NCI-H1694 treated with DMSO at 0.1 percent for 48 hours (cell line): ENCODE results near the gene ADRA1B.

Experiments
- DNase-seq: peaks from one replicate; lab custom pipeline; 2025; lab: John Stamatoyannopoulos, UW

ADRA1B gene

DNA sequence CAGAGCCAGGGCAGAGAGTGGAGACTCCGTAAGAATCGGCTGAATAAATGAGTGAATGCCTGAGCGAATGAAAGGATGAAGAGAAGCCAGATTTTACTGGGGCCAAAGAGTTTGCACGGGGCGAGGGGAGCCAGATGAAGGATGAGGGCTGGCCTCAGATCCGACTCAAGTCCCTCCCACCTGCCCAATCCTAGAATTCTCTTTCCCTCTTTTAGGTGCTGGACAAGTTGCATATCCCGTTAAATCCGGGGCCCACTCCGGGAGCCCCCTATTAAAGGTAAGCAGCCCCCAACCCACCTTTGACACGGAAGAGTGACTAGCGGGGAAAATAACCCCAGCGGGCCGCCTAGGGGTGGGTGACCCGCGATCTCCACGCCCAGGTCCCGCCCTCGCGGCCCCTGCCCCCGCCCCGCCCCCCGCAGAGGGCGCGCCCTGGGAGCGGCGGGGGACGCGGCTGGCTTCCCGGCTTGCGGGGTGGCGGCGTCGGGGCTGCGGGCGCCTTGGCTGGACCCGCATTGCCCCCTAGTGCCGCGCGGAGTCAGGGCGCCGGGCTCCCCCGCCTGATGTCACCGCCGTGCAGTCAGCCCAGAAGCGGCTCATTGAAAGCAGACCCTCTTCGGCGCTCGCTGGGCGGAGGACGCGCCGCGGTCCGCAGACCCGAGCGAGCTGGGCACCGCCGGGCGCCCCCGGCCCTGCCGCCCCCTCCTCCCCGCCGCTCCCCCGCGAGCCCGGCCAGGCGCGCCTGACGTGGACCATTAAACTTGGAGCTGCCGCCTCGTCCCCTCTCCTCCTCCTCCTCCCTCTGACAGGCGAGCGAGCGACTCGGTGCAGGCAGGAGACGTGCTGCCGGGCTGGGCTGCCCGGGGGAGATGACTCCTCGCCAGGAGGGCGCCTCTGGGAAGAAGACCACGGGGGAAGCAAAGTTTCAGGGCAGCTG is at the start of gene ADRA1B:
Gene ADRA1B (plus strand): TSS at position 579 of the 937 bp plus-strand sequence. CDS start 424 bp downstream, outside the sequence.
- DNase-seq: peak; percentile 19

DNA sequence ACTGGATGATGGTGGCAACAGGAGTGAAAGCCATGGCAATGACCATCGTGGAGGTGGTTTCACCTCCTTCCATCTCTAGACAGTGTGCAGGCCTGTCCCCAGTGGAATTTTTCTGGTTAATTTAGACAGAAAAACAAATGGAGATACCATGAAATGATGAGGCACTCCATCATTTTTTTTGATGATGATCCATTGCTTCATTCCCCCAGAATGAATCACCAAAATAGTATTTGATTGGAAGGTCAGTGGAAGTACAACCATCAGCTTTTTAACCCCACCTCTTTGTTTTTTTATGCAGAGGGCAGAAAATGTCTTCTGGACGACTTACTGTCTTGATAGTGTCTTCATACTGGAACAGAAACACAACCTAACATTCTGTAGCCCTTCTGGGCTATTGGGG is 42.6 kb upstream of the ADRA1B start:
- DNase-seq: no peak

DNA sequence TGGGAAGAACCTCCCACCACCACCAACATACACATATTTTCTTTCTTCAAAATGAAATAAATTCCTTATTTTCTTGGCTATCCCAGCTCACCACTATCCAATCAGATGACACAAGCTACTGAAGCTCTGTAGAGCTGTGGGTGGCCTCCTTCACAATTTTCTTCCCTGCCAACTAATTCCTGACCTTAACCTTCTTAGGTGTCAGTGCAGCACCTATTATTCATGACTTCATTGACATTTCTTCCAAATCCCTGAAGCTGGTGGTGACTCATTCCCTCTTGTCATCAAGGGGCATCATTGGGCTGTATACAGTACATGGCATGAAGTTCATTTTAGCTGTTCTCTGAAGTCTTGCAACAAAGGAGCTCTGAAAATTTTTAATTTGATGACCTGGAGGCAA is 42.0 kb upstream of the ADRA1B start:
- DNase-seq: no peak

DNA sequence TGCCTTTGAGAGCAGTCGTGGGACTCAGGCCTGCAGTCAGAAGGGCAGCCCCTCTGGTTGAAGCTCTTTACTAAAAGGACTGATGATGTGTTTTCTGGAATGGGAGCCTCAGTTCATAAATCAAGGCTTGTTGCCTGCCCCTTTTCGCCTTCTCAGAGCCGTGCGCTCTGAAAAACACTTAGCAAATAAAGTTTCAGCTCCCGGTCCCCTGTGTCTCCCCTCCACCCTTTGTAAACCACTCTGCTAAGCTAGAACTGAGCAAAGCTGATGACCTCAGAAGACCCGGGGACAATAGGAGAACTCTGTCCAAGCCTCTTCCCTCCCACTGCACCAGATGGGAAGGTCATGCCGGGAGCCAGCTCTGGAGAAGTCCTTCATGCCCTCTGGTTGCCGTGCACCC is 39.3 kb upstream of the ADRA1B start:
- no peak for DNase-seq

DNA sequence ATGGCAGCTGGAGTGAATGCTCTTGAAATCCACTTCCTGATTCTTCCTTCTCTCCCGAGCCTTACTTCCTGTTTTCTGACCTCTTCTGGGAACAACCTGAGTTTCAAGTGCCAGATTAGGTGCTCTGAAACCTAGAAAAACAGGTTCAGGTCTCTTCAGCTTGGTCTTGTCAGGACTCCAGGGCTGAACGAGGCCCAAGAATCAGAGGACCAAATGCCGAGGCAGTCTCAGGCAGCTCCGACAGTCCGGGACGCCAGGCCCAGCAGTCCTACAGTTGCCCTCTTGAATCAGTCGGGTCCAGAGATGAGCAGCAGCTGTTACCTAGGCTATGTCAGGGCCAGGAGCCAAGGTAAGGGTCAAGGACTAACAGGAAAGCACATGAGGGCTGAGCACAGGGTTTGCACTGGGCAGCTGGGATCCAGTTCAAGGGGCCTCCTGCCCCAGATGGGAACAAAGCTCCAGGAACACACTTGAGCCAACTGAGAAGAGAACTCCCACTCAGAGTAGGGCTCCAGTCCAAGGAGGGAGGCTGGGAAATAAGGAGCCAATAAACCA is 38.3 kb upstream of the ADRA1B start:
- no peak for DNase-seq

DNA sequence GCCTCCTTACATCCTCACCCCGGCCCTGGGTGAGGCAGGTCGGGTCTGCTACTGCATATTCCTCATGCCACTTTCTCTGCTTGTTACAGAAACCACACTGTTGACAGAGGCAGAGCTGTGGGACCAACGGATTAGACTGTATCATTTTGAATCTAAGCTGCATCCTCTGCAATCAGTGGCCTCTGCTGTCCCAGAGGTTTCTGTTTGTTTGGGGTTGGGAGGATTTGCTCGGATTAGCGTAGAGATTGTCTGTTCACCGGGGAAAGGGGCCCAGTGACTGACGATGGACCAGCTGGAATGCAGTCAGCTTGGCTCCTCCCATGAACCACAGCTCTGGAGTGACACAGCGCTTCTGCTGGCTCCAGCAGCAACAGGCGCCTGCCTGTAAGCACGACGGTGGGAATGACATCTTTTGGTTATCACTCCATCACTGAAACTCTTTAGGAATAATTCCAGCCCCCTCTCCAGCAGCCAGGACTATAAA is 37.3 kb upstream of the ADRA1B start:
- peak; percentile 43 for DNase-seq

DNA sequence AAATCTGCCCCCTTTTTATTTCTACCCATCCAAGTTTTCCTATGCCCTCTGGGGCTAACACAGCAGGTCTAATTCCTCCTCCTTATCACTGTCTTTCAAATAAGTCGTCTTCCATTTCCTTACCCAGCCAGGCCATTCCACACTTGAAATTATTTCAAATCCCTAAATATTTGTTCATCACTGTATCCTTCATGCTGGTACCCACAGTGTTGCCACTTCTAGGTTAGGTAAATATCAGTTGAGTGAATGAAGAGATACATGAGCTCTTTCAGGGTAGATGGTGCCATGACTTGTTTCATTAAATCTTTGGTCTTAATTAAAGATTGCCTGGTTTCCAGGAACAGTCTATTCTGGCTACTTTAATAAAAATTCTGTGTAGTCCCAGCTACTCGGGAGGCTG is 35.6 kb upstream of the ADRA1B start:
- DNase-seq: no peak

DNA sequence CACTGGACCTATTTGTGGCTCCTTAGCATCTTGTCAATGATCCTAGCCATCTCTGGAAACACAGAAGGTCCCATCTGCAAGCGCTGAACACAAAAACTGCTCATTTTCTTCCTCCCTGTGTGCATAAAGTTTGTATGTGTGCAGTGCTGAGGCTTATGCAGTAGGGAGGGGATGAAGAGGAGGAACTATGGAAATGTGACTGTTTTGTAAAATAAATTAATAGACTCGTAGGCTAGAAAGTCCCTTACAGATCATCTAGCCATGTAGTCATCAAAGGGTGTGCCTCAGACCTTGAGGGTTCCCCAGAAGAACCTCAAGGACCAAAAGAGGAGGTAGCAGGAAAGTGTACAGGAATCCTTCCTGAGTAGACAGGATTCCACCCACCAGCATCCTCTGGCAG is 34.3 kb upstream of the ADRA1B start:
- DNase-seq: no peak

DNA sequence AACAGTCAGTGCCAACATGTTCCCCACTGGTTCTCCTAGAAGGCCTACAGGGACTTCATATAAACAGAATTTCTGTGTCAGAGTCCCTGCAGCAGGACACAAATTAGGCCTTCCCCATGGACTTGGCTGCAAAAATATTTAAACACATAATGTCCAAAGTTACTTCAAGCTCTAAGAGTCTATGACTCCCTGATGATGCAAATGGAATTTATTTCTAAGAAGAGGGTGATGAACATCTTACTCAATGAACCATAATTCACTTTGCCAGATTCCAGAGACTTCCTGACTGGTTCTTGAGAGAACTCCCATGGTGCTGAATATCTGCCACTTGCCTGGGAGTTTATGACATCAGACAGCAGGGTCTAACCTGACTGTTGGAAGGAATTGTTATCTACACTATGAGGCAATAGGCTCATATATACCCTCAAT is 32.7 kb upstream of the ADRA1B start:
- DNase-seq: no peak

DNA sequence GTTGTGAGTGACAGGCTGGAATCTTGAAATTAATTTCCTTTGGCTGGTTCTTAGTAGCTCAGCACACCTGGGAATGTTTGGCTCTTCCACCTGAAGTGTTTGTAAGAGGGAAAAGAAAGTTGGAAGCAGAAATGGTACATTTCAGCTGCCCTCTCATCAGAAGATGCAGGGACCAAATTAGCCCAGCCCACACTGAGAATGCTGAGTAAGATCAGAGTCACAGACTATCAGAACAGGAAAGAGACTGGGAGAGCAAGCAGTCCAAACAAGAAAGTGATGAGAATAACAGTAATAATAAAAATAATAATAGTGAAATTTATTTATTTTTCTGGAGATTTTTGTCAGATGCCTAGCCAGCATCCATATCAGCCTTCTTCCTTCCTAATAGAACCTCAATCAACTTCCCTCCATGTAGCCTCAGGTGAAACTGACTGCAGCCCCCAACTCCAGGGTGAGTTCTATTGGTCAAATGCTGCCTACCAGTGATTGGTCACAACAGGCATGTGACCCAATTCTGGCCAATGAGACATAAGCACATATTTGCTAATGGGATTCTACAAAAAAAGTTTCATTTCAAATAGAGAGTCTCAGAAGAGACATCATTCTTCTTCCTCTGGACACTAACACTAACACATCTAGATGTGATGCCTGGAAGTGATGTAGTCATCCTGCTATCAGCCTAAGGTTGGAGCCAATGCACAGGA is 31.2 kb upstream of the ADRA1B start:
- no peak for DNase-seq

DNA sequence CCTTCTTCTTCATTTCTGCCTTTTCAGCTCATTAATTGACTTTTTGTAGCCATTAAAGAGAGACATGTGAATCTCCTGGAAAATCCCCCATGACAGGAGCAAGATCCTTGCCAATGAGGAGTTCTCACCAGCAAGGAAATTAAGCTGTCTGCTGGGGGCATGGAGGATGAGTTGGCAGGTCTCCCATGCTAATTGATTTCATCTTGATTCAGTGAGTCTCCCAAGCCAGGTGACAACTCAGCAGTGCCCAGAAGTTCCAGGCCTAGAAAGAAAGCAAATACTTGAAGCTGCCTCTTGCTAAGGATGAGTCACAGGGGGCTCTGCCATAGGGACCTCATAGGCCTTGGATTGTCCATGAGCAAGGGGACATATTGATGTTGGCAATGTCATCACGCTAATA is 30.0 kb upstream of the ADRA1B start:
- DNase-seq: no peak

DNA sequence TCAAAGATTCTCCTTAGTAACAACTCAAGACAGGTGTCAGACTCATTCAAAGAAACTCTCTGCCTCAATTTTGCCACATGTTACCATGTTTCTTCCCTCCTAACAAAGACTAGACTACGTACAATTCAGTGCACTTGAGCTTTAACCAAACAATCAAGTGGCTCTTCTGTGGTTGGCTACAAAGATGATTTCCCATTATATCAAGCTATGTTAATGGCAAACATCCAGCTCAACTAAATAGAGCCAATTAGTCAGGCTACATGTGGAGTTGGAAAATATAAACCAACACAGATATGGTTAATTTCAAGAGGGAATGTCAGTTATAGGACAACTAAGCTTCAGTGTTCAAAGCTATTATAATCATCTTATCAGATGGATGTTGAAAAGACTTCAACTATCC is 29.2 kb upstream of the ADRA1B start:
- peak; percentile 3 for DNase-seq

DNA sequence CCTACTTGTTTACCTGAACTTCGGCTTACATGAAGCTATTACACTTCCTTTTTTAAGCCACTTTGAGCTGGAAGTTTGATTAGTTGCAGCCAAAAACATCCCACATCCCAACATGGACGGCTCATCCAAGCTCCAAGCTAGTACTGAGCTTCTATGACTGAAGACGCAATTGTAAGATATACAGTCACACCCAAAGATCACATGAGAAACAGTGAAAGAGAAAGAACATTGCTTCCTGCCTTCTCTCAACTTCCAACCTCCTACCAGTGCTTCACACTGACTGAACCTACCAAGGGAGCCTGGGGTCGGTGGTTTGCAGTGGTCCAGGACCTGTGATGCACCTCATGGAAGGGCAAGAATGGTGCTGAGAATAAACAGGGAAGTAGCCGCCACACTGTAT is 27.4 kb upstream of the ADRA1B start:
- DNase-seq: no peak

DNA sequence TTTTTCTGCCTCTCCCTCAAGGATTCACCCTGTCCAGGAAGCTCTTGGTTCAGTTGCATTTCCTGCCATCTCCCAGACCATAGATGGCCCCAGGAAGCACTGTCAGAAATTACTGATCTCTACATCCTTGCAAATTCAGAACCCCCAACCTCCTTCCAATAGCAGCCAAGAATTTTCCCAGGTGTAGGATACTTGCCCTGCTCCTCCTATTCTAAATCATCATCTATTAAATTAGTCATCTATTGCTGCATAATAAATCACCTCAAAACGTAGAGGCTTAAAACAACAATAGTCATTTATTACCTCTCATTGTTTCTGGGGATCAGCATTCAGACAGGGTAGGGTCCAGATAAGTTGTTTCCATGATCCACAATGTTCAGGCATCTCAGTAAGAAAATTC is 26.1 kb upstream of the ADRA1B start:
- no peak for DNase-seq

DNA sequence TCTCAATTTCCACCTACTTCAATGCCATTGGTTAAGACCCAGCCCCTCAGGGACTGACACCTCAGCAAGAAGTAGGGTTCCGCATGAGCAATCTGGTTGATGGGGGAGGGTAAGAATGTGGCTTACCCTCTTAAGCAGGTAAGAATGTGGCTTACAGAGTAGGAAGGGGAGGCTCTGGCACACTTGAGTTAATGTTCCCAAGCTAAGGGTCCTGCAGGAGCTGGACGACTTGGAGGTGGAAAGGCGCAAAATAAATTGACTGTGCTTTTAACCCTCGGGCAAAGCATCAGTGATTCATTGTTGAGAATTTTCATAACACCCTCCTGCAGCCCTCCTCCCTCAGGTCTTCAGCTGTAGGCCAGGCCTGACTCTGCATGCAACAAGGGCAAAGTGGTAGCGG is 24.9 kb upstream of the ADRA1B start:
- DNase-seq: no peak

DNA sequence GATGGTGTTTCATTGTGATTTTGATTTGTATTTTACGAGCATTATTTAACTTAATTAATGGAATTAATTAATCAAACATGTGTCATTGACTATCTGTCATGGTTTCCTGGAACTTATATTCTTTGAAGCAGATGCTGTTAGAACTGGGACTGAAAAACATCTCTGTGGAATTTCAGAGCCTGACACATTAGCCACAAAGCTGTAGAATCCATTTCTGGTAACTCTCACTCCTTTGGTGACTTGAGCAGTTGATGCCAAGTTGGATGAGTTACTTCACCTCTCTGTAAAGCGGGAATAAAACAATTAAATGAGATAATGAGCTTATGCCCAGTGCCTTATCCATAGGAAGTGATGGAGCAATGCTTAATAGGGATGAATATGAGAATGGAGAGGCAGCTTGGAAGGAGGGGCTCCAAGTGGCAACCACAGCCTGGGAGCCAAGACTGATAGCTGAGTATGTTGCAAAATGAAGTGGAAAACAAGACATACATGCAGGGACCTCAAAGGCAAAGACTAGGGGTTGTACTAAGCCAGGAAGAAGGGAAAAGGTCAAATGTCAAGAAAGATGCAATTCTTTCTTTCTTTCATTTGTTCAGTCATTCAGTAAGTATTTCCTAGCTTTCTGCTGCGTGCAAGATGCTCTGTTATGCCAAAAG is 23.1 kb upstream of the ADRA1B start:
- no peak for DNase-seq

DNA sequence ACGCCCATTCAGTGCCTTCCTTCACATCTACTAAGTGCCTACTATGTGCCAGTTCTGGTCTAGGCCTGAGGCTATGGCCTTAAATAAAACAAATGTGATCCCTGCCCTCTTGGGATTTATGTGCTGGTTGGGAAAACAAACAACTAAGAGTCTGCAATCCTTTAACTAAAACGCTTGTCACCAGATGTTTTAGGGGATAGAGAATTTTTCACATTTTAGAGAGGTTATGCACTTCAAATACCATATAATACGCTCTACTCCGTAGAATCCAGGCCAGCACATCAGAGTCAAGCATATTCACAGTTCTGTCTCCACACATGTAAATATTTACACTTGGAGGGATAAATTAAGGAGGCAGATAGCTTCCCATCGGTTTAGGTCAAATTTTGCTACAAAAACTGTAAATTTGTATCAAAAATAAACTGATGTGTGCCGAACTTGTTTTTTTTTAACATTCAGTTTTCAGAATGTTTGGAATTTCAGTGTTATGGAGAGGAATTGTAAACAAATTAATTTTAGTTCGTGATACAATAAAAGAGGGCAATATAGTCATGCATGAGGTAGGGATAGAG is 22.0 kb upstream of the ADRA1B start:
- DNase-seq: no peak

DNA sequence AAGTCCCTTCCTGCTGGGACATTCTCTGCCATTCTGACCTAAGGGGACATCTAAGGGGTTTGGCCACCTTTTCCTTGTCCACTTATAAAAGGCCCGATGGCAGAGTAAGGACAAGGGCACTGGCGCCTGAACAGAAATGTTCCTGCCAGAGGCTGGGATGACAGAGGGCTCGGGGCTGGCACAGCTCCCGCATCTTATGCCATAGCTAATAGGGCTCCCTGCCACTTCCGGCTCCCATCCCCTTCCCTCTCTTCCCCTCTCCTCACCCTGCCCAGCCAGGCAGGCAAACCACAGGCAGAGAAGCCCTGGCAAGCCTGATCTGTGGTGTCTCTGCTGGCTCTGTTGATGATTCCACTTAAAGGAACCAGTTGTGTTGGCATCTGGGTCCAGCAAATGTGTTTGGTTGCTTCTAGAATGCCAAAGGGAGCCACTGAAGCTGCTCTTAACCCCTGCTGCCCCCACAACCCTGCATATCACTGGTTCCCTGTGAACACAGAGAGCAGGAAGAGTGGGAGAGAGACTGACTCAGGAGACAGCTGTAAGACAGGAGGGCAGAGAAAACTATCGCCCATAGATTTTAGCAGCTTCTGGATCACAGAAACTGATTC is 18.4 kb upstream of the ADRA1B start:
- DNase-seq: no peak

DNA sequence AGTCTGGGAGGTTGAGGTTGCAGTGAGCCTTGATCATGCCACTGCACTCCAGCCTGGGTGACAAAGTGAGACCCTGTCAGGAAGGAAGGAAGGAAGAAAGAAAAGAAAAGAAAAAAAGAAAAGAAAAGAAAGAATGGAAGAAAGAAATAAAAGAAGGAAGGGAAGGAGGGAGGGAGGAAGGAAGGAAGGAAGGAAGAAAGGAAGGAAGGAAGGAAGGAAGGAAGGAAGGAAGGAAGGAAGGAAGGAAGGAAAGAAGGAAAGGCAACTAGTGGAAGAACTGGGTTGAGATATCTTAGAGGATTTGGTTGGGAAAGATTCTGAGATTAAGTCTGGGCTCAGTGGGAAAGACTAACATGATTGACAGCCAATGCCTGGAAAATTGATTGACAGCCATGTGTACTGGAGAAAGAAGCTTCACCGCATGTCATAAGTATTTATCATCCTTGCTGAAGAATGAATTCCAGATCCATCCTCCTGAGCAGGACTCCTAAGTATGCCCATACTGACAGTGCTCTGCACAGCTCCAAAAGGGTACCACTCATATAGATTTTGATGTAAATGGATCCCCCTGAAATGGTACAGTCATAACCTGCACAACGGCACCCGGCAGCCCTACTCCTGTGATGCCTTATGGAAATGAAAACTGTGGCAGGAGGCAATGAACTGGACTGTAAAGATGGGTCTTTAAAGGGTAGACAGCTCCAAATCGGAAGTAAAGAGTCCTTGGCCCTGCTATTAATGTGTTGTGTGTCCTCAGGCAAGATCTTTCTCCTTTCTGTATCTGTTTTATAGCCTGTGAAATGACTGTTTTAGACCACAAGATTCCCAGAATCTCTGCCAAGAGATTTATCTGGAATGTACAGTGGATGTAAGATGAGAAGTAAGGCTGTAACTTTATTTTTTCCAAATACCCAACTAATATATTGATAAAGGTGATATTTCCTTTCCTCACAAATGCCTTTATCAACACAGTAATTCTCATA is 16.9 kb upstream of the ADRA1B start:
- no peak for DNase-seq

DNA sequence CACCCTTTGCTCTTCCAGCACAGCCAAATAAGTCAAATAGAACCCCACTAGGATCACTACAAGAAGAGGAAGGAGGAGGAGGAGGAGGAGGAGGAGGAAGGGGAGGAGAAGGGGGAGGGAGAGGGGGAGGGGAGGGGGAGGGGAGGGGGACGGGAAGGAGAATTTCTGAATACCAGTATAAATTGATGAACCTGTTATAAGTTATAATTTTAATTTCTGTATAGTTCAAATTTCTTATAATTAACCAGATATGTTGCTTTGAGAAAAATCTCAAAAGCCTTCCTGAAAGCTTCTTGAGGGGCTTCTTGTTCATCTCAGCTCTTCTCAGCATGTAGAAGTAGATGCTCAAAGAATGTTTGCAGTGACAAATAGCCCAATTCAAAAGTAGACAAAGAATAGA is 15.0 kb upstream of the ADRA1B start:
- no peak for DNase-seq
